ENCODE measurements around the gene TSPAN18.

TSPAN18 gene

GRCh38 chr11:44797051-44797450, 70.3 kb downstream of the TSPAN18 start:
- no peak for DNase-seq (ENCODE audit: low spot score)

- no peak for DNase-seq (ENCODE audit: low spot score)
Observed at GRCh38 chr11:44797886-44798606, 71.3 kb downstream of the TSPAN18 start.

- no peak for DNase-seq (ENCODE audit: low spot score)
Observed at GRCh38 chr11:44798607-44798972, 71.8 kb downstream of the TSPAN18 start.

- no peak for DNase-seq (ENCODE audit: low spot score)
Observed at GRCh38 chr11:44799012-44799411, 72.2 kb downstream of the TSPAN18 start.

GRCh38 chr11:44802347-44802746, 75.6 kb downstream of the TSPAN18 start:
- no peak for DNase-seq (ENCODE audit: low spot score)

GRCh38 chr11:44803009-44803408, 76.2 kb downstream of the TSPAN18 start:
- no peak for DNase-seq (ENCODE audit: low spot score)

GRCh38 chr11:44804449-44805437, 78.0 kb downstream of the TSPAN18 start:
- no peak for DNase-seq (ENCODE audit: low spot score)

GRCh38 chr11:44805596-44805995, 78.8 kb downstream of the TSPAN18 start:
- DNase-seq (ENCODE audit: low spot score), result no peak

GRCh38 chr11:44808053-44808753, 81.4 kb downstream of the TSPAN18 start:
- DNase-seq (ENCODE audit: low spot score), result no peak

GRCh38 chr11:44809283-44809682, 82.5 kb downstream of the TSPAN18 start:
- DNase-seq (ENCODE audit: low spot score), result no peak

GRCh38 chr11:44811841-44812448, 85.2 kb downstream of the TSPAN18 start:
- no peak for DNase-seq (ENCODE audit: low spot score)

- DNase-seq (ENCODE audit: low spot score), result no peak
Observed at GRCh38 chr11:44812971-44813370, 86.2 kb downstream of the TSPAN18 start.

- no peak for DNase-seq (ENCODE audit: low spot score)
Observed at GRCh38 chr11:44813401-44813800, 86.6 kb downstream of the TSPAN18 start.

- no peak for DNase-seq (ENCODE audit: low spot score)
Observed at GRCh38 chr11:44814881-44815592, 88.3 kb downstream of the TSPAN18 start.

- no peak for DNase-seq (ENCODE audit: low spot score)
Observed at GRCh38 chr11:44815917-44816456, 89.2 kb downstream of the TSPAN18 start.

GRCh38 chr11:44816761-44817160, 90.0 kb downstream of the TSPAN18 start:
- DNase-seq (ENCODE audit: low spot score), result no peak

GRCh38 chr11:44817207-44817949, 90.6 kb downstream of the TSPAN18 start:
- no peak for DNase-seq (ENCODE audit: low spot score)

GRCh38 chr11:44818110-44818509, 91.3 kb downstream of the TSPAN18 start:
- DNase-seq (ENCODE audit: low spot score), result no peak

- no peak for DNase-seq (ENCODE audit: low spot score)
Observed at GRCh38 chr11:44819346-44819745, 92.6 kb downstream of the TSPAN18 start.

GRCh38 chr11:44822369-44822768, 95.6 kb downstream of the TSPAN18 start:
- DNase-seq (ENCODE audit: low spot score), result no peak

All from CD4-positive, alpha-beta T cell treated with Interleukin-2 at 100 ng/mL for 4 hours (primary cell).